Panc1 (cell line): ENCODE results near the gene CWF19L2.

Experiments
- CTCF ChIP-seq: fragments of 450-650 bp; IDR thresholded peaks from 2 replicates; pipeline ENCODE4 v1.5.1; 2017; ENCODE audit warnings: mild to moderate bottlenecking
- TCF7L2 ChIP-seq: IDR thresholded peaks from 2 replicates; pipeline ENCODE4 v1.6.1; 2011; ENCODE audit warnings: mild to moderate bottlenecking, low read depth, low read length, inconsistent platforms

- TF ChIP-seq CTCF, result no peak
- TF ChIP-seq TCF7L2, result no peak
Measured at GRCh38 chr11:107472966-107473365, 15.3 kb upstream of the CWF19L2 start.
